Activated T-helper 2 cell treated with anti-CD3 and anti-CD28 coated beads, Interferon-gamma antibody, Interleukin-2, Interleukin-4, amounts not matched to agents 10 μg/mL and 5 μg/mL and 100 μg/mL, durations not matched to agents 14 hours and 24 hours and 36 hours (primary cell): ENCODE data around the gene CCL4. TPM values are rescaled to one million over a fixed set of nuclear protein-coding genes. Genes with fewer than 3 reads are reported as not detected.
A peak's percentile ranks its signal among the peaks of the same experiment; 100 is the strongest.
"Not testable (repeated sequence)": the region's sequence is repeated elsewhere in the genome, so short reads cannot be mapped to it uniquely, and the experiment has no call there.

Source experiments
- DNase-seq: peaks from one replicate; pipeline ENCODE4 v3.0.0; 2021; ENCODE audit warnings: low spot score
- H3K27ac Mint-ChIP-seq: one replicate; pipeline ENCODE4 v1.8.0; 2021; ENCODE audit warnings: mixed read lengths
- H3K27me3 Mint-ChIP-seq: one replicate; pipeline ENCODE4 v1.8.0; 2021; ENCODE audit warnings: low read depth, mixed read lengths
- H3K36me3 Mint-ChIP-seq: one replicate; pipeline ENCODE4 v1.8.0; 2021; ENCODE audit warnings: low read depth, mixed read lengths
- H3K4me1 Mint-ChIP-seq: one replicate; pipeline ENCODE4 v1.8.0; 2021; ENCODE audit warnings: low read depth, mixed read lengths
- H3K4me3 Mint-ChIP-seq: one replicate; pipeline ENCODE4 v1.8.0; 2021; ENCODE audit warnings: low read depth, mild to moderate bottlenecking, moderate library complexity, mixed read lengths
- H3K9me3 Mint-ChIP-seq: one replicate; pipeline ENCODE4 v1.8.0; 2021; ENCODE audit warnings: mixed read lengths
- intact Hi-C: fragments of 100-400 bp; cut with micrococcal nuclease; formaldehyde crosslinking; loops from one replicate; pipeline ENCODE4 v1.15.1; 2023
- total RNA-seq: library from RNA; stranded (reverse); gene quantifications from 2 replicates; pipeline ENCODE4 v1.2.3, GENCODE V29; 2022

Gene CCL4
- total RNA-seq, 1 donor from 2014 or later = 136 TPM

- Mint-ChIP-seq H3K27ac (no peak overlapping the region), H3K4me3 (no peak overlapping the region), H3K4me1 (peaks cover 12% of the 10 kb centered on the region), H3K36me3 (no peaks in the 10 kb centered on the region), H3K27me3 (peaks cover 38% of the 10 kb centered on the region), H3K9me3 (no peaks in the 10 kb centered on the region)
- intact Hi-C loops = loop anchor here (1.0 to 5.0 kb wide), 3 partner anchors 46 to 103 kb away; no protein-coding TSS in a partner anchor
- peak; percentile 44 for DNase-seq
Measured at GRCh38 chr17:36072431-36073121, 31.1 kb upstream of the CCL4 start.

GRCh38 chr17:36074365-36074764, 29.3 kb upstream of the CCL4 start:
- no peak overlapping the region for H3K27ac Mint-ChIP-seq
- H3K9me3 Mint-ChIP-seq = no peaks in the 10 kb centered on the region
- no peak overlapping the region for H3K4me3 Mint-ChIP-seq
- intact Hi-C loops = loop anchor here (1.0 to 5.0 kb wide), 2 partner anchors 16 to 73 kb away; partner anchors contain the start of gene CCL3
- H3K36me3 Mint-ChIP-seq = no peaks in the 10 kb centered on the region
- peaks cover 12% of the 10 kb centered on the region for H3K4me1 Mint-ChIP-seq
- H3K27me3 Mint-ChIP-seq = peaks cover 37% of the 10 kb centered on the region
- DNase-seq = no peak

DNA sequence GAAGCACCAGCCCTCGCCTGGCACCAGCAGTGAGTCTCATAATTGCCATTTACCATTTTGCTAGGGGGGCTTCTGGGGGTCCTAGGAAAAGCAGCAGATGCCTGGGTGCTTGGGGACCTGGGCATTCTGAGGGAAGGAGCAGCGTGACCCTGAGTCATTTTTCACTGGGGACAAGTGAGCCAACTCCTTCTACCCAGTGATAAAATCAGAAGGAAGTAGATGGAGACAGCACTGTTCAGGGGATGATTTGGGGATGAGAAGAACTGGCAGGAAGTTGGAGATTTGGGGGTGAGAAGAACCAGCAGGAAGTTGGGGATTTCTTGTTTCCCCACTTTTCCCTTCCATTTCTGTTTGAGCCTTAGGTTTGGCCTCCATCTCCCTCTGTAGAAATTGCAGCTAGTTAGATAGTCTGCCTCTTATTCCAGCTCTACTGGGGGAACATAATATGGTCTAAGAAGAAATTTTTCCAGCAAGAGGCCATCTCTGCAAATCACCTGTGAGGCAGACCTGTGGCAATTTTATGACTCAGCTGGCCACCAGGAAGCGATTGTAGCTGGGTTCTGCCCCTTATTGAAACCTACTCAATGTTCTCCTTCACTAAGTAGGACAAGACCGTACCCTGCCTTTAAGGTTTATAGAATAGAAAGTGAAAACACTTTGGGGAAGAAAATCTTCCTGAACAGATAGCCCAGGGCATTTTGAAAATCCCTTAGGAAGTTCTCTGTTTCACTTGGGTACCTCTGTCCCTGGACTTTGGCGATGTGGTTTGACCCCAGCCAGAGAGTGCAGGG, 21.8 kb upstream of the CCL4 start:
- H3K4me3 Mint-ChIP-seq, H3K9me3 Mint-ChIP-seq, H3K36me3 Mint-ChIP-seq, DNase-seq, intact Hi-C loops: not testable (repeated sequence)
- peak overlapping the region; percentile 9 for H3K27ac Mint-ChIP-seq
- peaks cover 19% of the 10 kb centered on the region for H3K27me3 Mint-ChIP-seq
- H3K4me1 Mint-ChIP-seq = peaks cover 29% of the 10 kb centered on the region

DNA sequence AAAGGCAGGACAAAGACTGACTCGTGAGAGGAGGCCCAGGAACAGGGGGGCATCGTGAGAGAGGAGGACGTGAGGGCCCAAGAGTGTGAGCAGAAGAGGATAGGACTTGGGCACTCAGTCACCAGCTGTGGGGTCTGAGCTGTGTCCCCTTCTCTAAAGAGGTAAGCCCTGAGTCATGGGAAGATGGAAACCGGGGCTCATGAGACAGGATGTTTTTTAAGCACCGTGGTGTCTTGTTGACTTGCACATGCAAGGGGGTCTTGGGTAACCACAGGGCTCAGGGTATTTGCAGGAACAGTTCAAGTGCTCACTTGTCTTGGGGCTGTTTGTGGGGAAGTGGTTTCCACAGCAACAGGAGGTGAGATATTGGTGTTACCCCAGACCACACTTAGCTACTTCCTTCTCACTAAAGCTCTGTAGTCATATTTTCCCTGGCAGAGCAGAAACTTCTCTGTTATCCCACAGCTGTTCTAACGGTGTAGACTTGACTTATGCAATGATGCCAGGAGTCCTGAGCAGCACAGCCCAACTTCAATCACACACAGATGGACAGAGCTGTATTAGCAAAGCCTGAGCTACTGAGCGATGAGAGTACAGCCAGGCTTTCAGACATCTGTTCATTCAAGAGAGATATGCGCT, 21.0 kb upstream of the CCL4 start:
- peak overlapping the region; percentile 9 for H3K27ac Mint-ChIP-seq
- DNase-seq = peak; percentile 36
- H3K27me3 Mint-ChIP-seq = peaks cover 14% of the 10 kb centered on the region
- H3K9me3 Mint-ChIP-seq, intact Hi-C loops, H3K4me3 Mint-ChIP-seq, H3K36me3 Mint-ChIP-seq: not testable (repeated sequence)
- peaks cover 29% of the 10 kb centered on the region for H3K4me1 Mint-ChIP-seq

GRCh38 chr17:36083691-36084090, 19.9 kb upstream of the CCL4 start:
- intact Hi-C loops, H3K4me3 Mint-ChIP-seq, H3K27me3 Mint-ChIP-seq, DNase-seq, H3K36me3 Mint-ChIP-seq, H3K27ac Mint-ChIP-seq, H3K9me3 Mint-ChIP-seq: not testable (repeated sequence)
- H3K4me1 Mint-ChIP-seq = peaks cover 29% of the 10 kb centered on the region

DNA sequence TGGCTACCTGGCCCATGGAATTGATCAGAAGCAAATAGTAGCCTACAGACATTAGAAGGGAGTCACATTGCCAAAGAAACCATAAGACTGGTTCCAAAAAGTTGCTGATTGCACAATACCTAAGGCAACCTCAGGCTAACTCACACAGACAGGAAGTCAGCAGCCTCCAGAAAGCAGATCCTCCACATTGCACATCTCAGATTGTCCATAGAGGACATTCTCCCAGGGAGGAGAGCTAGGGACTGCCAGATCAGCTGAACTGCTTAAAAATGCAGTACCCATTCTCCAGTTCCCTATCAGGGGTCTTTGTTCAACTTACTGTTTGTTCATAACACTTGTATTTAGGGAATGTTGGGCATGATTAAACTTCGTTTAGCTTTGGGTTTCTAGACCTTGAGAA, 17.9 kb upstream of the CCL4 start:
- no peak for DNase-seq
- H3K27ac Mint-ChIP-seq = no peak overlapping the region
- peaks cover 47% of the 10 kb centered on the region for H3K4me1 Mint-ChIP-seq
- H3K4me3 Mint-ChIP-seq = no peak overlapping the region
- H3K27me3 Mint-ChIP-seq = peaks cover 13% of the 10 kb centered on the region
- no peaks in the 10 kb centered on the region for H3K36me3 Mint-ChIP-seq
- no peaks in the 10 kb centered on the region for H3K9me3 Mint-ChIP-seq
- intact Hi-C loops = no loop called here

DNA sequence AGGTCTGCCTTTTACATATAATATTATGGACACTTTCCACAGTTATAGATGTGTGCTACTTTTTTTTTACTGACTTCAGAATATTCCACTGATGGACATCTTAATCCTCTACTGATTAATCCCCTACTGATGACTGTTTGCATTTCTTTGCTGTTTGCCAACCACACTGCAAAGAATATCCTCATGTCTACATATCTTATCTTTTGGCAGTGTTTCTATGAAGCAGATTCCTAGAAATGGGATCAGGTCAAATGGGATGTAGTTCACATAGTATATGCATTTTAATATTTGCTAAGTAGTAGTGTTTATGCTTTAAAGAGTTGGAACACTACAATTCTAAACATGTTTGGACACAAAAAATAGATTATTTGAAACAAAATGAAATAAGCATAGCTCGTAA, 16.8 kb upstream of the CCL4 start:
- DNase-seq = no peak
- H3K36me3 Mint-ChIP-seq = no peaks in the 10 kb centered on the region
- no peak overlapping the region for H3K27ac Mint-ChIP-seq
- H3K4me1 Mint-ChIP-seq = peaks cover 47% of the 10 kb centered on the region
- intact Hi-C loops = no loop called here
- no peak overlapping the region for H3K4me3 Mint-ChIP-seq
- H3K9me3 Mint-ChIP-seq = no peaks in the 10 kb centered on the region
- peaks cover 13% of the 10 kb centered on the region for H3K27me3 Mint-ChIP-seq

DNA sequence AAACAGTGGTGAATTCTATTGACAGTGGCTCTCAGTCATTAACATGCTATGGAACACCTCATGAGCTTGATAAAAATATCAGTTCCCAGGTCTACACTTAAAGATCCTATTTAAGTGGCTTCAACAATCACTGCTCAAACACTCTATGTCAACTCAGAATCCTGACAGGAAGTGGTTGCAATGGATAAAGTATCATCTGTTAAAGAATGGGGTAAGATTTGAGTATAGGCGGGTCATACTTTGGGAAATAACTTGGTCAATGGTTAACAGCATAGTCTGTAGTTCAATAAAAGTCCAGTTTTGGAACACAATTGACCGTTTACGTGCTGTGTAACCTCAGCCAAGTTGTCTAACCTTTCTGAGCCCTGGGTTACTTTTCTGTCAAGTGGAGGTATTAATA, 16.2 kb upstream of the CCL4 start:
- intact Hi-C loops = not testable (repeated sequence)
- H3K4me1 Mint-ChIP-seq = peaks cover 47% of the 10 kb centered on the region

GRCh38 chr17:36087897-36088572, 15.6 kb upstream of the CCL4 start:
- H3K27ac Mint-ChIP-seq, H3K9me3 Mint-ChIP-seq, H3K36me3 Mint-ChIP-seq, H3K4me3 Mint-ChIP-seq, intact Hi-C loops, DNase-seq: not testable (repeated sequence)
- Mint-ChIP-seq H3K4me1 (peaks cover 47% of the 10 kb centered on the region), H3K27me3 (peaks cover 14% of the 10 kb centered on the region)

More for the DNA sequence above, 16.2 kb upstream of the CCL4 start:
- H3K27ac Mint-ChIP-seq, H3K4me3 Mint-ChIP-seq, H3K36me3 Mint-ChIP-seq, DNase-seq, H3K9me3 Mint-ChIP-seq: not testable (repeated sequence)
- H3K27me3 Mint-ChIP-seq = peaks cover 14% of the 10 kb centered on the region

DNA sequence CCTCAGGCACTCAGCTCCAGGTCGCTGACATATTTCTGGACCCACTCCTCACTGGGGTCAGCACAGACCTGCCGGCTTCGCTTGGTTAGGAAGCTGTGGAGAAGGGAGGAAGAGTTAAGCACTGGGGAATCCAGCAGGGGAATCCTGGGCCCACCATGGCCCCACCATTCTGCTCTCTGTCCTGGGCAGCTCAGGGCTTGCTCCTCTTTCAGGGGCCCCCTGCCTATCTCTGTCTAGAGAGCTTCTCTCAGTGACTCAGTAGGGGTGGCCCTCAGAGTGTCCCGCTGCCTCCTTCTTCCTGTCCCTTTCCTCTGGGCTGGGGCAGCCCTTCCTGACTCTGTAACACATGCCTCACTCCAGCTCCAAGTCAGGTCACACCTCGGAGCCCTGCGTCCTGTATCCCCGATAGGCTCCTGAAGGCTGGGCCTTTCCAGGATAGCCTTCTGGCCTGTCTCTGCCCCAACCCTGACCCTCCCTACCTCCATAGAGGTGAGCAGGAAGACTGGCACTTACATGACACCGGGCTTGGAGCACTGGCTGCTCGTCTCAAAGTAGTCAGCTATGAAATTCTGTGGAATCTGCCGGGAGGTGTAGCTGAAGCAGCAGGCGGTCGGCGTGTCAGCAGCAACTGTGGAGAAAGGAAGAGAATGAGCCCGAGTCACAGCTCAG, 14.8 kb upstream of the CCL4 start:
- H3K9me3 Mint-ChIP-seq = no peaks in the 10 kb centered on the region
- DNase-seq = no peak
- H3K27me3 Mint-ChIP-seq = peaks cover 18% of the 10 kb centered on the region
- no peaks in the 10 kb centered on the region for H3K36me3 Mint-ChIP-seq
- H3K4me3 Mint-ChIP-seq = peak overlapping the region; percentile 56
- peaks cover 43% of the 10 kb centered on the region for H3K4me1 Mint-ChIP-seq
- intact Hi-C loops = no loop called here
- peak overlapping the region; percentile 36 for H3K27ac Mint-ChIP-seq

DNA sequence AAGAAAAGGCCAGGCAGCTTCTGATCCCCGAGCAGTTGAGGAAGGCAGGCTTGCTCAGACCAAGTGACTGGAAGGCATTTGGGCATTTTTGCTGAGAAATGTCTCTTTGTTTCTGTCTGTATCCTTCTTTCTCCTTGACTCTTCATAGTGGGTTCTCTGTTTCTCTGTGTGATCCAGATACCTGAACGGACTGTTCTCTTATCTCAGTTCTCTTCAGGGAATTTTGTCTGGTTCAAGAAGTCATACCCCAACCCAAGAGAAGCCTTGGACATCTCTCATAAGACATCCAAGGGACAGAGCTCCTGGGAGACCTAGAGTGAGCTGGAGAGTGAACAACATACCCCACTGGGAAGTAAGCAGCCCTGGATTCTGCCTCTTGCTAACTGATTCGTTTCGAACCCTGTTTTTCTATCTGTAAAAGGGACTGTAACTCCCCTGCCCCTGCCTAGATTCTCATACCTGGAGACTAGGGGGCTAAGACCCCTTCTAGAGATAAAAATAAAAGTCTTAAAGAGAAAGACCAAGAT, 14.2 kb upstream of the CCL4 start:
- Mint-ChIP-seq H3K4me3 (peak overlapping the region; percentile 56), H3K27me3 (peaks cover 19% of the 10 kb centered on the region), H3K36me3 (no peaks in the 10 kb centered on the region), H3K27ac (peak overlapping the region; percentile 36), H3K9me3 (no peaks in the 10 kb centered on the region), H3K4me1 (peaks cover 43% of the 10 kb centered on the region)
- intact Hi-C loops = no loop called here
- no peak for DNase-seq
